Upper lobe of right lung (tissue), 1 donor: Measurements from ENCODE around the gene NCAPD2. TPM values are rescaled to one million over a fixed set of nuclear protein-coding genes. Genes with fewer than 3 reads are reported as not detected.

Experiments used
- ATAC-seq: fragments of 200-7000 bp; cut with Tn5 transposase; one replicate; pipeline ENCODE4 v1.9.1; 2020; ENCODE audit warnings: mild to moderate bottlenecking, moderate library complexity
- DNase-seq: peaks from one replicate; pipeline ENCODE4 v3.0.0-alpha.2; 2020
- H3K27ac ChIP-seq: fragments of 200-600 bp; one replicate; pipeline ENCODE4 v1.8.0; 2022
- H3K27me3 ChIP-seq: fragments of 200-600 bp; one replicate; pipeline ENCODE4 v1.8.0; 2022; ENCODE audit warnings: mild to moderate bottlenecking
- H3K36me3 ChIP-seq: fragments of 200-600 bp; one replicate; pipeline ENCODE4 v1.8.0; 2022
- H3K4me1 ChIP-seq: fragments of 200-600 bp; one replicate; pipeline ENCODE4 v1.8.0; 2022
- H3K4me3 ChIP-seq: fragments of 200-600 bp; one replicate; pipeline ENCODE4 v1.8.0; 2022; ENCODE audit warnings: mild to moderate bottlenecking
- H3K9me3 ChIP-seq: fragments of 200-600 bp; one replicate; pipeline ENCODE4 v1.8.0; 2022
- CTCF ChIP-seq: fragments of 200-600 bp; IDR thresholded peaks from one replicate; pipeline ENCODE4 v1.8.0; 2022; ENCODE audit warnings: antibody characterized with exemption
- intact Hi-C: fragments of 100-400 bp; cut with DNase I; formaldehyde crosslinking; loops from one replicate; pipeline ENCODE4 v1.11.0; 2022
- total RNA-seq: library from RNA; stranded (reverse); fragmentation: NEBNext Ultra II Directional; extraction: Animal tissue kit (Norgen Biotek cat#: 25700); gene quantifications from one replicate; pipeline ENCODE4 v1.2.1, GENCODE V29; 2021
- donor health status: DM: no; HTN: yes; CAD: no; lungs with severe emphysema.

The NCAPD2 gene
- total RNA-seq, 1 donor from 2014 or later = 26.7 TPM

GRCh38 chr12:6522193-6522592, 28.3 kb downstream of the NCAPD2 start:
- H3K27me3 ChIP-seq = no peaks in the 10 kb centered on the region
- TF ChIP-seq CTCF = no peak
- peaks cover 87% of the 10 kb centered on the region for H3K36me3 ChIP-seq
- no peaks in the 10 kb centered on the region for H3K4me1 ChIP-seq
- ATAC-seq = no peak
- no peak for DNase-seq
- H3K4me3 ChIP-seq = no peak overlapping the region
- H3K9me3 ChIP-seq = no peaks in the 10 kb centered on the region
- intact Hi-C loops = no loop called here
- H3K27ac ChIP-seq = no peak overlapping the region

- ATAC-seq (no peak), DNase-seq (no peak)
- no peak overlapping the region for H3K27ac ChIP-seq
- intact Hi-C loops = no loop called here
- H3K9me3 ChIP-seq = no peaks in the 10 kb centered on the region
- H3K4me3 ChIP-seq = no peak overlapping the region
- no peak for TF ChIP-seq CTCF
- no peaks in the 10 kb centered on the region for H3K4me1 ChIP-seq
- peaks cover 95% of the 10 kb centered on the region for H3K36me3 ChIP-seq
- H3K27me3 ChIP-seq = no peaks in the 10 kb centered on the region
These were observed 29.8 kb downstream of the NCAPD2 start for GRCh38 chr12:6523708-6524107.

GRCh38 chr12:6524648-6525047, 30.7 kb downstream of the NCAPD2 start:
- no peak overlapping the region for H3K27ac ChIP-seq
- H3K9me3 ChIP-seq = no peaks in the 10 kb centered on the region
- no peaks in the 10 kb centered on the region for H3K4me1 ChIP-seq
- no peak overlapping the region for H3K4me3 ChIP-seq
- TF ChIP-seq CTCF = no peak
- H3K27me3 ChIP-seq = no peaks in the 10 kb centered on the region
- DNase-seq (no peak), ATAC-seq (no peak)
- peaks cover 96% of the 10 kb centered on the region for H3K36me3 ChIP-seq
- intact Hi-C loops = no loop called here

- peaks cover 97% of the 10 kb centered on the region for H3K36me3 ChIP-seq
- H3K4me3 ChIP-seq = no peak overlapping the region
- H3K27me3 ChIP-seq = no peaks in the 10 kb centered on the region
- TF ChIP-seq CTCF = no peak
- no peaks in the 10 kb centered on the region for H3K4me1 ChIP-seq
- DNase-seq (no peak), ATAC-seq (no peak)
- H3K9me3 ChIP-seq = no peaks in the 10 kb centered on the region
- no peak overlapping the region for H3K27ac ChIP-seq
- intact Hi-C loops = no loop called here
These were observed 32.3 kb downstream of the NCAPD2 start for GRCh38 chr12:6526201-6526600.

GRCh38 chr12:6526766-6527525, 33.0 kb downstream of the NCAPD2 start:
- H3K4me3 ChIP-seq = no peak overlapping the region
- no peaks in the 10 kb centered on the region for H3K27me3 ChIP-seq
- H3K9me3 ChIP-seq = no peaks in the 10 kb centered on the region
- no peak overlapping the region for H3K27ac ChIP-seq
- DNase-seq = no peak
- intact Hi-C loops = no loop called here
- peaks cover 94% of the 10 kb centered on the region for H3K36me3 ChIP-seq
- no peak for TF ChIP-seq CTCF
- no peaks in the 10 kb centered on the region for H3K4me1 ChIP-seq
- ATAC-seq = no peak
